GM18870 (cell line): ENCODE results near the gene OTOA.
A peak's percentile ranks its signal among the peaks of the same experiment; 100 is the strongest.
"Not testable (repeated sequence)": the region's sequence is repeated elsewhere in the genome, so short reads cannot be mapped to it uniquely, and the experiment has no call there.

Experiments
- ATAC-seq: cut with Tn5 transposase; IDR thresholded peaks from one replicate; pipeline ENCODE4 v1.9.1; 2021; ENCODE audit warnings: moderate library complexity; ENCODE audit not compliant: unreplicated experiment

Gene OTOA

GRCh38 chr16:21667575-21667974 lies 3.8 kb downstream of the OTOA start:
- no peak for ATAC-seq

GRCh38 chr16:21673469-21673868 lies 9.7 kb downstream of the OTOA start:
- no peak for ATAC-seq

GRCh38 chr16:21674456-21674855 lies 10.7 kb downstream of the OTOA start:
- not testable (repeated sequence) for ATAC-seq

GRCh38 chr16:21680714-21681113 lies 16.9 kb downstream of the OTOA start:
- not testable (repeated sequence) for ATAC-seq

- no peak for ATAC-seq
Observed at GRCh38 chr16:21683184-21683583, 19.4 kb downstream of the OTOA start.

GRCh38 chr16:21684199-21684598 lies 20.4 kb downstream of the OTOA start:
- no peak for ATAC-seq

- no peak for ATAC-seq
Observed at GRCh38 chr16:21685034-21685455, 21.3 kb downstream of the OTOA start.

GRCh38 chr16:21689107-21689506 lies 25.3 kb downstream of the OTOA start:
- no peak for ATAC-seq

- not testable (repeated sequence) for ATAC-seq
Observed at GRCh38 chr16:21690967-21691366, 27.2 kb downstream of the OTOA start.

GRCh38 chr16:21694609-21695008 lies 30.8 kb downstream of the OTOA start:
- no peak for ATAC-seq

- no peak for ATAC-seq
Observed at GRCh38 chr16:21697032-21697431, 33.3 kb downstream of the OTOA start.

GRCh38 chr16:21698169-21699032 lies 34.6 kb downstream of the OTOA start:
- no peak for ATAC-seq

- ATAC-seq: no peak
Observed at GRCh38 chr16:21701271-21701670, 37.5 kb downstream of the OTOA start.

- ATAC-seq: no peak
Observed at GRCh38 chr16:21702276-21702675, 38.5 kb downstream of the OTOA start.

GRCh38 chr16:21703156-21703555 lies 39.4 kb downstream of the OTOA start:
- no peak for ATAC-seq

- peak; percentile 77 for ATAC-seq
Observed at GRCh38 chr16:21703589-21704174, 39.9 kb downstream of the OTOA start.

GRCh38 chr16:21704266-21704665 lies 40.5 kb downstream of the OTOA start:
- ATAC-seq: no peak

- no peak for ATAC-seq
Observed at GRCh38 chr16:21704733-21705132, 41.0 kb downstream of the OTOA start.

- ATAC-seq: no peak
Observed at GRCh38 chr16:21708533-21709115, 44.9 kb downstream of the OTOA start.

GRCh38 chr16:21710938-21711337 lies 47.2 kb downstream of the OTOA start:
- no peak for ATAC-seq

GRCh38 chr16:21713549-21714368 lies 50.0 kb downstream of the OTOA start:
- ATAC-seq: no peak
